WERI-Rb-1 (cell line): ENCODE data around the gene LRRC40.

ENCODE experiments used
- DNase-seq: peaks from one replicate; pipeline ENCODE4 v3.0.0-alpha.2; 2020
- H3K27ac ChIP-seq: fragments of 250-450 bp; sonication (Bioruptor Pico); 2 replicates; pipeline ENCODE4 v1.5.1; 2020; ENCODE audit warnings: mild to moderate bottlenecking, moderate library complexity
- H3K27me3 ChIP-seq: fragments of 250-450 bp; sonication (Bioruptor Pico); 2 replicates; pipeline ENCODE4 v1.5.1; 2021; ENCODE audit warnings: mild to moderate bottlenecking, low read depth, moderate library complexity; ENCODE audit not compliant: insufficient read depth, severe bottlenecking
- H3K36me3 ChIP-seq: fragments of 250-450 bp; sonication (Bioruptor Pico); 2 replicates; pipeline ENCODE4 v1.5.1; 2020; ENCODE audit warnings: mild to moderate bottlenecking, moderate library complexity
- H3K4me3 ChIP-seq: 2 replicates; pipeline ENCODE4 v1.5.1; 2011; ENCODE audit warnings: low read depth, mild to moderate bottlenecking, control low read depth, low read length
- H3K9me3 ChIP-seq: fragments of 250-450 bp; sonication (Bioruptor Pico); 2 replicates; pipeline ENCODE4 v1.5.1; 2021; ENCODE audit warnings: mild to moderate bottlenecking, moderate library complexity; ENCODE audit not compliant: severe bottlenecking
- CTCF ChIP-seq: IDR thresholded peaks from 2 replicates; pipeline ENCODE4 v1.5.1; 2011; ENCODE audit warnings: low read depth, mild to moderate bottlenecking, control low read depth, inconsistent platforms, low read length

The LRRC40 gene

GRCh38 chr1:70142075-70142474 is 63.3 kb downstream of the LRRC40 start:
- no peak for DNase-seq
- TF ChIP-seq CTCF = no peak
- H3K27me3 ChIP-seq = no peaks in the 10 kb centered on the region
- no peaks in the 10 kb centered on the region for H3K9me3 ChIP-seq
- H3K36me3 ChIP-seq = no peaks in the 10 kb centered on the region; the same call in 1 of the 2 replicates
- H3K4me3 ChIP-seq = no peak overlapping the region
- no peak overlapping the region for H3K27ac ChIP-seq

GRCh38 chr1:70140894-70141293 is 64.5 kb downstream of the LRRC40 start:
- no peaks in the 10 kb centered on the region; the same call in 1 of the 2 replicates for H3K36me3 ChIP-seq
- TF ChIP-seq CTCF = no peak
- H3K27ac ChIP-seq = no peak overlapping the region
- H3K9me3 ChIP-seq = no peaks in the 10 kb centered on the region
- no peak overlapping the region for H3K4me3 ChIP-seq
- no peak for DNase-seq
- no peaks in the 10 kb centered on the region for H3K27me3 ChIP-seq

- H3K27me3 ChIP-seq = no peaks in the 10 kb centered on the region
- no peak for TF ChIP-seq CTCF
- H3K27ac ChIP-seq = no peak overlapping the region
- no peaks in the 10 kb centered on the region; the same call in 1 of the 2 replicates for H3K36me3 ChIP-seq
- H3K9me3 ChIP-seq = no peaks in the 10 kb centered on the region
- H3K4me3 ChIP-seq = no peak overlapping the region
- DNase-seq = no peak
These were observed 65.0 kb downstream of the LRRC40 start for GRCh38 chr1:70140343-70140742.

- Histone ChIP-seq H3K27ac (no peak overlapping the region), H3K9me3 (no peaks in the 10 kb centered on the region), H3K36me3 (no peaks in the 10 kb centered on the region), H3K4me3 (no peak overlapping the region), H3K27me3 (no peaks in the 10 kb centered on the region)
- TF ChIP-seq CTCF = no peak
- peak; percentile 46 for DNase-seq
These were observed 71.2 kb downstream of the LRRC40 start for GRCh38 chr1:70134148-70134547.

- no peaks in the 10 kb centered on the region for H3K36me3 ChIP-seq
- no peak for TF ChIP-seq CTCF
- no peak overlapping the region for H3K4me3 ChIP-seq
- DNase-seq = no peak
- H3K27ac ChIP-seq = no peak overlapping the region
- H3K9me3 ChIP-seq = no peaks in the 10 kb centered on the region
- no peaks in the 10 kb centered on the region for H3K27me3 ChIP-seq
These were observed 88.3 kb downstream of the LRRC40 start for GRCh38 chr1:70117046-70117445.

- no peak for TF ChIP-seq CTCF
These were observed 90.1 kb downstream of the LRRC40 start for GRCh38 chr1:70115315-70115714.

More at GRCh38 chr1:70115315-70115714, 90.1 kb downstream of the LRRC40 start:
- H3K27me3 ChIP-seq = no peaks in the 10 kb centered on the region
- H3K9me3 ChIP-seq = no peaks in the 10 kb centered on the region
- no peak overlapping the region for H3K27ac ChIP-seq
- DNase-seq = no peak
- H3K36me3 ChIP-seq = no peaks in the 10 kb centered on the region
- H3K4me3 ChIP-seq = no peak overlapping the region
